Neuronal stem cell (in vitro differentiated cells): ENCODE measurements around the gene CYP2W1.
"Not testable (repeated sequence)": the region's sequence is repeated elsewhere in the genome, so short reads cannot be mapped to it uniquely, and the experiment has no call there.

Experiments
- DNase-seq: peaks from one replicate; pipeline ENCODE4 v3.0.0-alpha.2; 2013; ENCODE audit warnings: low spot score
- H2AFZ ChIP-seq: one replicate; pipeline ENCODE4 v1.6.1; 2013; ENCODE audit warnings: mild to moderate bottlenecking, low read length, inconsistent platforms
- H2AK5ac ChIP-seq: 2 replicates; pipeline ENCODE4 v1.6.1; 2013; ENCODE audit warnings: low read depth, mild to moderate bottlenecking, inconsistent platforms, low read length, moderate library complexity, mixed read lengths
- H2BK120ac ChIP-seq: 2 replicates; pipeline ENCODE4 v1.6.1; 2013; ENCODE audit warnings: low read depth, mild to moderate bottlenecking, inconsistent platforms, low read length, moderate library complexity, mixed read lengths
- H2BK12ac ChIP-seq: one replicate; pipeline ENCODE4 v1.6.1; 2013; ENCODE audit warnings: low read length, inconsistent platforms
- H2BK15ac ChIP-seq: 2 replicates; pipeline ENCODE4 v1.6.1; 2013; ENCODE audit warnings: mild to moderate bottlenecking, low read length, inconsistent platforms, mixed read lengths
- H2BK5ac ChIP-seq: one replicate; pipeline ENCODE4 v1.6.1; 2013; ENCODE audit warnings: inconsistent platforms, mild to moderate bottlenecking, low read length, moderate library complexity
- H3K14ac ChIP-seq: one replicate; pipeline ENCODE4 v1.6.1; 2013; ENCODE audit warnings: low read length, inconsistent platforms
- H3K18ac ChIP-seq: 2 replicates; pipeline ENCODE4 v1.6.1; 2013; ENCODE audit warnings: low read length, inconsistent platforms
- H3K23ac ChIP-seq: 2 replicates; pipeline ENCODE4 v1.6.1; 2013; ENCODE audit warnings: low read depth, mild to moderate bottlenecking, mixed read lengths, low read length, inconsistent platforms; ENCODE audit not compliant: poor library complexity
- H3K27ac ChIP-seq: replicated peaks from 3 replicates; pipeline ENCODE4 v1.5.1; 2013; ENCODE audit warnings: low read length, inconsistent platforms
- H3K27me3 ChIP-seq, 3 experiments: 2 replicates each; pipeline ENCODE4 v1.6.1; 2013; ENCODE audit warnings: low read length in 3 of 3, mild to moderate bottlenecking in 2 of 3, inconsistent platforms in 1 of 3, low read depth in 1 of 3, mixed read lengths in 1 of 3, moderate library complexity in 1 of 3; ENCODE audit not compliant: control insufficient read depth in 3 of 3, insufficient read depth in 3 of 3
- H3K36me3 ChIP-seq, 2 donors: replicated peaks in 1 of 2; 2 replicates each; pipeline ENCODE4 v1.6.1; 2013; ENCODE audit warnings: low read length in 2 of 2; ENCODE audit not compliant: control insufficient read depth in 2 of 2, insufficient read depth in 2 of 2
- H3K4ac ChIP-seq: 2 replicates; pipeline ENCODE4 v1.6.1; 2013; ENCODE audit warnings: inconsistent platforms, mild to moderate bottlenecking, low read length, moderate library complexity
- H3K4me1 ChIP-seq, 2 donors: 1 replicate in 1 of 2; 2 replicates in 1 of 2; pipeline ENCODE4 v1.6.1; 2013; ENCODE audit warnings: low read length in 2 of 2, low read depth in 1 of 2; ENCODE audit not compliant: control insufficient read depth in 2 of 2, insufficient read depth in 1 of 2
- H3K4me2 ChIP-seq: one replicate; pipeline ENCODE4 v1.6.1; 2013; ENCODE audit warnings: mild to moderate bottlenecking, low read length, inconsistent platforms; ENCODE audit not compliant: insufficient read depth, poor library complexity, severe bottlenecking
- H3K4me3 ChIP-seq, 2 donors: 2 replicates each; pipeline ENCODE4 v1.5.1; 2013; ENCODE audit warnings: low read length in 2 of 2, mild to moderate bottlenecking in 2 of 2, inconsistent platforms in 1 of 2, moderate library complexity in 1 of 2
- H3K79me1 ChIP-seq: one replicate; pipeline ENCODE4 v1.6.1; 2013; ENCODE audit warnings: low read depth, mild to moderate bottlenecking, inconsistent platforms, low read length, moderate library complexity
- H3K9ac ChIP-seq: one replicate; pipeline ENCODE4 v1.6.1; 2013; ENCODE audit warnings: mild to moderate bottlenecking, low read depth, low read length, inconsistent platforms; ENCODE audit not compliant: poor library complexity
- H3K9me3 ChIP-seq, 2 donors: replicated peaks in 1 of 2; 2 replicates each; pipeline versions ENCODE3 to v1.6.1; 2013; ENCODE audit warnings: low read length in 2 of 2, mild to moderate bottlenecking in 2 of 2, inconsistent platforms in 1 of 2, low read depth in 1 of 2, mixed read lengths in 1 of 2, moderate library complexity in 1 of 2; ENCODE audit not compliant: control insufficient read depth in 2 of 2, insufficient read depth in 1 of 2
- H4K8ac ChIP-seq: one replicate; pipeline ENCODE4 v1.6.1; 2013; ENCODE audit warnings: low read depth, mild to moderate bottlenecking, inconsistent platforms, low read length, moderate library complexity
- H4K91ac ChIP-seq: one replicate; pipeline ENCODE4 v1.6.1; 2013; ENCODE audit warnings: low read length, low read depth, mild to moderate bottlenecking, inconsistent platforms; ENCODE audit not compliant: poor library complexity
- WGBS, 2 donors: extraction: QIAGEN DNeasy Blood & Tissue Kit; methylation state at CpG; one replicate each; pipeline ENCODE4 v1.1.7; 2013; ENCODE audit warnings: missing lambda C conversion rate in 2 of 2, mixed read lengths in 1 of 2; ENCODE audit not compliant: insufficient read length in 2 of 2, insufficient replicate concordance in 1 of 2; ENCODE audit errors: extremely low coverage in 2 of 2; 5-methylcytosine and 5-hydroxymethylcytosine counted together

CYP2W1 gene

GRCh38 chr7:959271-959670, 23.7 kb upstream of the CYP2W1 start:
- Histone ChIP-seq H2AK5ac (no peak overlapping the region), H3K79me1 (peaks cover 3% of the 10 kb centered on the region), H3K23ac (no peak overlapping the region), H2BK12ac (no peak overlapping the region), H3K27me3 (peaks cover 3 to 14% (median 9%) of the 10 kb centered on the region in 3 experiments), H2AFZ (no peak overlapping the region), H3K9me3 (peaks cover 0 to 2% of the 10 kb centered on the region in 2 donors), H3K9ac (no peak overlapping the region), H2BK15ac (no peak overlapping the region), H3K36me3 (no peaks in the 10 kb centered on the region), H4K91ac (no peak overlapping the region), H3K4me3 (no peak overlapping the region), H3K4me1 (peaks cover 2 to 5% of the 10 kb centered on the region in 2 donors), H3K4me2 (no peak overlapping the region), H4K8ac (no peak overlapping the region), H2BK5ac (no peak overlapping the region), H2BK120ac (no peak overlapping the region), H3K4ac (no peak overlapping the region), H3K18ac (no peak overlapping the region), H3K14ac (no peak overlapping the region), H3K27ac (no peak overlapping the region)
- no peak for DNase-seq
- no CpG with 5 or more reads among the region's 20 CpGs for WGBS, 2 donors

DNA sequence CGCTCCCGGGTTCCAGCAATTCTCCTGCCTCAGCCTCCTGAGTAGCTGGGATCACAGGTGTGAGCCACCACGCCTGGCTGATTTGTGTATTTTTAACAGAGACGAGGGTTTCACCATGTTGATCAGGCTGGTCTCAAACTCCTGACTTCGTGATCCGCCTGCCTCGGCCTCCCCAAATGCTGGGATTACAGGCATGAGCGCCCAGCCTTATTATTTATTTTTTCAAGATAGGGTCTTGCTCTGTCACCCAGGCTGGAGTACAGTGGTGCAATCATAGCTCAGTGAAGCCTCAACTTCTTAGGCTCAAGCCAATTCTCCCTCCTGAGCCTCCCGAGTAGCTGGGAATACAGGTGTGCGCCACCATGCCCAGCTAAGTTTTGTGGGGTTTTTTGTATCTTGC, 23.2 kb upstream of the CYP2W1 start:
- not testable (repeated sequence) for H2BK15ac ChIP-seq, H2AFZ ChIP-seq, H3K36me3 ChIP-seq, H2AK5ac ChIP-seq, H3K4me2 ChIP-seq, H2BK12ac ChIP-seq, H3K14ac ChIP-seq, H3K9ac ChIP-seq, H4K8ac ChIP-seq, H2BK5ac ChIP-seq, H3K27ac ChIP-seq, H3K4me1 ChIP-seq, H3K18ac ChIP-seq, H3K4ac ChIP-seq, H3K4me3 ChIP-seq, H3K79me1 ChIP-seq, H3K9me3 ChIP-seq, H2BK120ac ChIP-seq, DNase-seq, H4K91ac ChIP-seq, H3K23ac ChIP-seq
- peaks cover 2 to 13% (median 8%) of the 10 kb centered on the region in 3 experiments for H3K27me3 ChIP-seq
- no CpG with 5 or more reads among the region's 10 CpGs for WGBS, 2 donors

- no peak overlapping the region for H4K91ac ChIP-seq
- H3K4me2 ChIP-seq = no peak overlapping the region
- peaks cover 0 to 7% (median 3%) of the 10 kb centered on the region in 3 experiments for H3K27me3 ChIP-seq
- no peak overlapping the region for H3K18ac ChIP-seq
- peaks cover 6 to 12% of the 10 kb centered on the region in 2 donors for H3K4me1 ChIP-seq
- no peak overlapping the region for H2BK12ac ChIP-seq
- no CpG with 5 or more reads among the region's 31 CpGs for WGBS, 2 donors
- no peak overlapping the region for H3K27ac ChIP-seq
- H3K14ac ChIP-seq = no peak overlapping the region
- H2AK5ac ChIP-seq = no peak overlapping the region
- peak overlapping the region; percentile 46 for H3K9ac ChIP-seq
- no peak overlapping the region for H3K4me3 ChIP-seq
- no peak overlapping the region for H2BK120ac ChIP-seq
- no peak for DNase-seq
- no peaks in the 10 kb centered on the region for H3K9me3 ChIP-seq
- no peak overlapping the region for H2AFZ ChIP-seq
- H3K4ac ChIP-seq = no peak overlapping the region
- H3K23ac ChIP-seq = no peak overlapping the region
- peaks cover 3% of the 10 kb centered on the region for H3K79me1 ChIP-seq
- H2BK5ac ChIP-seq = no peak overlapping the region
- peaks cover 0 to under 1% of the 10 kb centered on the region in 2 donors for H3K36me3 ChIP-seq
- H2BK15ac ChIP-seq = no peak overlapping the region
- H4K8ac ChIP-seq = no peak overlapping the region
Observed at GRCh38 chr7:960269-960871, 22.6 kb upstream of the CYP2W1 start.

GRCh38 chr7:960972-961371, 22.0 kb upstream of the CYP2W1 start:
- H4K91ac ChIP-seq, H3K36me3 ChIP-seq, H2AFZ ChIP-seq, H2BK120ac ChIP-seq, H3K79me1 ChIP-seq, H2AK5ac ChIP-seq, H3K14ac ChIP-seq, H2BK5ac ChIP-seq, H4K8ac ChIP-seq, H3K9me3 ChIP-seq, H3K4me2 ChIP-seq, H2BK15ac ChIP-seq, H3K9ac ChIP-seq, H3K27ac ChIP-seq, H3K18ac ChIP-seq, DNase-seq, H2BK12ac ChIP-seq, H3K27me3 ChIP-seq, H3K4ac ChIP-seq, H3K23ac ChIP-seq, H3K4me3 ChIP-seq: not testable (repeated sequence)
- no CpG with 5 or more reads among the region's 13 CpGs for WGBS, 2 donors
- H3K4me1 ChIP-seq = peaks cover 6 to 13% of the 10 kb centered on the region in 2 donors
